ENCODE results near the gene GSTM2.

The GSTM2 gene

GRCh38 chr1:109719337-109719837 is 51.5 kb downstream of the GSTM2 start:
- DNase-seq = no peak

- DNase-seq = no peak
Observed at GRCh38 chr1:109721042-109721441, 53.2 kb downstream of the GSTM2 start.

GRCh38 chr1:109721971-109722370 is 54.1 kb downstream of the GSTM2 start:
- no peak for DNase-seq

GRCh38 chr1:109722908-109723691 is 55.2 kb downstream of the GSTM2 start:
- DNase-seq = no peak

Measured in NCI-H1417 treated with DMSO at 0.1 percent for 48 hours (cell line).